ENCODE measurements around the gene ZNF443.
A peak's percentile ranks its signal among the peaks of the same experiment; 100 is the strongest.
"Not testable (repeated sequence)": the region's sequence is repeated elsewhere in the genome, so short reads cannot be mapped to it uniquely, and the experiment has no call there.

Gene ZNF443
- 3.8 to 12.9 (median 7.4) reads per million in 9 experiments for total RNA-seq

DNA sequence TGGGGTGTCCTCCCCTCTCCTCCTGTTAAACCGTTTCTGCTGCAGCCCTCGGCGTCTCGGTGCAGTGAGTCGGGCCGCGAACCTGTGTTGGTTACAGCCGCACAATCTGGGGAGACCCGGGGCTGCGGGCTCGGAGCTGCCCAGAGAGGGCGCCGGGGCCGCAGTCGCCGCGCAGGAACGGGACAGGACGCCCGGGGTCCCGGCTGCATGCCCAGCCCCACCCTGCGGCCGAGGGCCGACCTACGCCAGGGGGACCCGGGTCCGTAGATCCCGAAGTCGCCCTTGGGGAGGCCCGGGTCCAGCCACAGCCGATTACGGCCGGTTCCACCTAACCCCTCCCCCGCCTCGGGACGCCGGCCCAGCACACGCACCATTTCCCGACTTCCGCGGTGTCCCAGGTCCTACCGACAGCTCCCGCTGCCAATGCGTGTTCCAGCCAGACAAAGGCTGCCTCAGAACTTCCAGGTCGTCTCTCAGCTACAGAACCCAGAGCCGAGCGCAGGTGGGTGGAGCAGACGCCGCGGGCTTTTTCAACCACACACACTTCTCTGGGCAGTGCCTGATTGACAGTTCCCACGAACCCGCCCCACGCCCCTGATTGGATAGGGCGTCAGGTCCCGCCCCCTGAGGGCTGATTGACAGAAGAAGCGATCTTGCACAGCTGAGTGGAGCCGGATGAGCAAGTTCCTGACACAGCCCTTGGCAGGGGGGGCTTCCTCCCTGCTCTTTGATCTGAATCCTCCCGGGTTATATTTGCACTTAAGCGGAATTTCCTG lies at the start of gene ZNF443:
TSS of gene ZNF443 (minus strand) at position 481 of the 776 bp plus-strand sequence. CDS start at position 374, 107 bp downstream.
- Mint-ChIP-seq H3K9me3 (peaks cover 0 to 10% of the 10 kb centered on the region in 2 donors), H3K27me3 (no peaks in the 10 kb centered on the region), H3K4me3 (peak within 1 kb of the TSS; percentile 100), H3K36me3 (ENCODE audit: insufficient read depth) (peaks cover 16% of the 10 kb centered on the region), H3K4me1 (ENCODE audit: low read depth in 2 of 2) (peaks cover 5 to 13% of the 10 kb centered on the region in 2 donors), H3K27ac (peak within 1 kb of the TSS; percentile 93 to 96)
- DNase-seq (peak; percentile 98 to 100 (median 99)), ATAC-seq (replicated peaks) (peak; percentile 95)

DNA sequence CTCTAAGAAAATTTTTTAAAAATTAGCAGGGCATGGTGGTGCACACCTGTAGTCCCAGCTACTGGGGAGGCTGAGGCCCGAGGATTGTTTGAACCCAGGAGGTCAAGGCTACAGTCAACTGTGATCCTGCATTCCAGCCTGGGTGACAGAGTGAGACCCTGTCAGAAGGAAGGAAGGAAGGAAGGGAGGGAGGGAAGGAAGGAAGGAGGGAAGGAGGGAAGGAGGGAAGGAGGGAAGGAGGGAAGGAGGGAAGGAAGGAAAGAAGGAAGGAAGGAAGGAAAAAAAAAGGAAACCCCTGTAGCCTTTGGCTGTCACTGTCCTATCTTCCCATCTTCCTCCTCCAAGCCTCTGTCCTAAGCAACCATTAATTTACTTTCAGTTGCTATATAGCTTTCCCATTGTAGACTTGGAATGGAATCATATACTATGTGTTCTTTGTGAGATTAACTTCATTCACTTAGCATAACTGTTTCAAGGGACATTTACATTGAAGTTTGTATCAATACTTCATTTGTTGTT lies 45.5 kb upstream of the ZNF443 start:
- not testable (repeated sequence) for H3K27me3 Mint-ChIP-seq; ATAC-seq (replicated peaks); H3K27ac Mint-ChIP-seq; DNase-seq; H3K9me3 Mint-ChIP-seq; H3K36me3 Mint-ChIP-seq (ENCODE audit: insufficient read depth); H3K4me3 Mint-ChIP-seq
- peaks cover 21 to 29% of the 10 kb centered on the region in 2 donors for H3K4me1 Mint-ChIP-seq (ENCODE audit: low read depth in 2 of 2)

DNA sequence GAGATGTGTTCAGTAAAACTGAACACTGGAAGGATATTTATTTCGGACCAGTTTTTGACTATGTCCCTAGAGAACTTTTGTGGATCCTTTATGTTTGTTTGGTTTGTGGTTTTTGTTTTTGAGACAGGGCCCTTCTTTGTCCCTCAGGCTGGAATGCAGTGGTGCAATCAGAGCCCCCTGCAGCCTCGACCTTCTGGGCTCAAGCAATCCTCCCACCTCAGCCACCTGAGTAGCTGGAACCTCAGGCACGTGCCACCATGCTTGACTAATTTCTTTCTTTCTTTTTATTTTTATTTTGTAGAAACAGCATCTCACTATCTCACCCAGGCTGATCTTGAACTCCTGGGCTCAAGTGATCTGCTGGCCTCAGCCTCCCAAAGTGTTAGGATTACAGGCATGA lies 44.8 kb upstream of the ZNF443 start:
- Mint-ChIP-seq H3K4me1 (ENCODE audit: low read depth in 2 of 2) (peaks cover 21 to 29% of the 10 kb centered on the region in 2 donors), H3K36me3 (ENCODE audit: insufficient read depth) (no peaks in the 10 kb centered on the region), H3K9me3 (no peaks in the 10 kb centered on the region), H3K4me3 (peak overlapping the region; percentile 93 to 97), H3K27ac (peak overlapping the region; percentile 92 to 95), H3K27me3 (no peaks in the 10 kb centered on the region)
- ATAC-seq (replicated peaks) = no peak
- DNase-seq = no peak

DNA sequence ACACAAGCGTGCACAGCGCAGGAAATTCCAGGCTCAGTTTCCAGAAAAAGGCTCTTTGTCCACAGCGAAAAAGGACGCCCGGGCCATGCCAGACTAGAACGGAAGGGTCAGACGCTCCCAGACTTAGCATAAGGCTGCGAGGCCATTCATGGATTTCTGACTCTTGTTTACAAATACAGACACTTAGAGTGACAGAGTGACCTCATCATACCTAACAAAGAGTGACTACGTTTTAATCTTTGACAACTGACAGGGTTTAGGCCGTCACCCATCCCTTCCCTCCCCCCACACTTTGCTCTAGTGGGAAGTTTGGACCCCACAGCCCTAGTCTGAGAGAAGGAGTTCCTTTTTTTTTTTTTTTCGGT lies 44.2 kb upstream of the ZNF443 start:
- H3K27me3 Mint-ChIP-seq = no peaks in the 10 kb centered on the region
- no peaks in the 10 kb centered on the region for H3K9me3 Mint-ChIP-seq
- DNase-seq (no peak), ATAC-seq (replicated peaks) (peak; percentile 7)
- H3K27ac Mint-ChIP-seq = peak overlapping the region; percentile 92 to 95
- H3K4me3 Mint-ChIP-seq = peak overlapping the region; percentile 93 to 97
- H3K36me3 Mint-ChIP-seq (ENCODE audit: insufficient read depth) = no peaks in the 10 kb centered on the region
- H3K4me1 Mint-ChIP-seq (ENCODE audit: low read depth in 2 of 2) = peaks cover 21 to 29% of the 10 kb centered on the region in 2 donors

DNA sequence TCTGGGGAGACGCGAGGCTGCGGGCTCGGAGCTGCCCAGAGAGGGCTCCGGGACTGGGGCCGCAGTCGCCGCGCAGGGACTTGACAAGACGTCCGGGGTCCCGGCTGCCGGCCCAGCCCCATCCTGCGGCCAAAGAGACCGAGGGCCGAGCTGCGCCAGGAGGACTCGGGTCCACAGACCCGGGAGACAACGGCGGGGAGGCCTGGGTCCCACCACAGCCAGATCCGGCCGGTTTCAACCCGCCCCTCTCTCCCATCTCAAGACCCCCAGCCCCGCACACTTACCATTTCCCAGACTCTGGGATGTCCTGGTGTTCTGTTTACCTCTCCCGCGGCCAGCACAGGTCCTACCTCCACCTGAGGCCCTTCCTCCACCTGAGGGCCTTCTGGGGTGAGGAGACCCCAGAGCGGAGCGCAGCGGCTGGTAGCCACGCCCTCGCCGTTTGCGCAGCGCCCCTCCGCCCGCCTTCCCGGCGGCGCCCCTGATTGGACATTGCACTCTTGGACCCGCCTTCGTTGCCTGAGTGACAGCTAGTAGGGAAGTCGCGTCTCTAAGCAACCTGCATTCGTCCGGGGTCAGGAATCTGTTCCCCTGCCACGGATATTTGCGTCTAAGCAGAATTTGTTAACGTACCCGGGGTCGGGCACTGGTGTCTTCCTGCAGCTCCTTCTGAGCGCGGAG lies 43.7 kb upstream of the ZNF443 start, which contains the start of gene ZNF709:
TSS of gene ZNF709 (minus strand) at position 446 of the 681 bp plus-strand sequence. CDS start at position 287, 159 bp downstream.
- peak within 1 kb of the TSS; percentile 92 to 95 for H3K27ac Mint-ChIP-seq
- H3K36me3 Mint-ChIP-seq (ENCODE audit: insufficient read depth) = no peaks in the 10 kb centered on the region

DNA sequence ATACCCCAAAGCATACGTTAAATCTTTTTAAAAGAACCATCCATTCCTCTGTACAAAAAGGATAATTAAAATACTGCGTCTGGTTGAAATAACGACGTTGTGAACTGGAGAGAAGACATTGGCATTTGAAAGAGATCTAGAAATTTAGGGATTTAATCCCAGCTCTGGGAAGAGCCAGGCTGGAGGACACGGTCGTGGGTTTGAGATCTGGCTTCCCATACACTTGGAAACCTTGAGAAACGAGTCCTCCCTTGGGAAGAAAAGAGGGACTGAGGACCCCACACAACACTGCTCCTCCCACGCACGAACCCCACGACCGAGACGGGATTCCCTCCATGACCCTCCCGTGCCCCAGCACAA lies 43.2 kb upstream of the ZNF443 start:
- DNase-seq (no peak), ATAC-seq (replicated peaks) (no peak)
- H3K36me3 Mint-ChIP-seq (ENCODE audit: insufficient read depth) = no peaks in the 10 kb centered on the region
- H3K27ac Mint-ChIP-seq = peak overlapping the region; percentile 92 to 95
- H3K9me3 Mint-ChIP-seq = no peaks in the 10 kb centered on the region
- H3K27me3 Mint-ChIP-seq = no peaks in the 10 kb centered on the region
- peak overlapping the region; percentile 93 to 97 for H3K4me3 Mint-ChIP-seq
- H3K4me1 Mint-ChIP-seq (ENCODE audit: low read depth in 2 of 2) = peaks cover 21 to 29% of the 10 kb centered on the region in 2 donors

More for the DNA sequence above, 43.7 kb upstream of the ZNF443 start, which contains the start of gene ZNF709:
- H3K9me3 Mint-ChIP-seq = no peaks in the 10 kb centered on the region
- peaks cover 21 to 29% of the 10 kb centered on the region in 2 donors for H3K4me1 Mint-ChIP-seq (ENCODE audit: low read depth in 2 of 2)
- ATAC-seq (replicated peaks) = peak; percentile 97
- no peaks in the 10 kb centered on the region for H3K27me3 Mint-ChIP-seq
- H3K4me3 Mint-ChIP-seq = peak within 1 kb of the TSS; percentile 93 to 97
- DNase-seq = peak; percentile 82 to 87 (median 84)

DNA sequence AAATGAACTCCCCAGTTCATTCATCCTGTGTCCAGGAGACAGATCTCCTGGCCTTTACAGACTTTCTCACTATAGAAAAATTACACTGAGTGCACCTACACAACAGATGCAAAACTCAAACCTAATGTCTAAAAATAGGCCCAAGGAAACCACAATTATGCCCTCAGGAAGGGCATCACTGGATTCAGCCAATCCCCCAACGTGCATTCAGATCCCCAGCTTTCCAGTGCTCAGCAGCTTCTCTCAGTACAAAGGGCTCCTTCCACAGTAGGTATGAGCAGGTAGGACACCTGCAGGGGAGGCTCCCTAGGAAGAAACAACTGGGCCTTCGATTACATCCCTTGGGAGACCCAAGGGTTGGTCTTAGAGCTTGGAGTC lies 41.7 kb upstream of the ZNF443 start:
- DNase-seq (no peak), ATAC-seq (replicated peaks) (no peak)
- peak overlapping the region; percentile 24 to 54 for H3K27ac Mint-ChIP-seq
- H3K27me3 Mint-ChIP-seq = no peaks in the 10 kb centered on the region
- H3K36me3 Mint-ChIP-seq (ENCODE audit: insufficient read depth) = no peaks in the 10 kb centered on the region
- peak overlapping the region; percentile 44 to 47 for H3K4me3 Mint-ChIP-seq
- H3K9me3 Mint-ChIP-seq = no peaks in the 10 kb centered on the region
- peaks cover 29 to 43% of the 10 kb centered on the region in 2 donors for H3K4me1 Mint-ChIP-seq (ENCODE audit: low read depth in 2 of 2)

DNA sequence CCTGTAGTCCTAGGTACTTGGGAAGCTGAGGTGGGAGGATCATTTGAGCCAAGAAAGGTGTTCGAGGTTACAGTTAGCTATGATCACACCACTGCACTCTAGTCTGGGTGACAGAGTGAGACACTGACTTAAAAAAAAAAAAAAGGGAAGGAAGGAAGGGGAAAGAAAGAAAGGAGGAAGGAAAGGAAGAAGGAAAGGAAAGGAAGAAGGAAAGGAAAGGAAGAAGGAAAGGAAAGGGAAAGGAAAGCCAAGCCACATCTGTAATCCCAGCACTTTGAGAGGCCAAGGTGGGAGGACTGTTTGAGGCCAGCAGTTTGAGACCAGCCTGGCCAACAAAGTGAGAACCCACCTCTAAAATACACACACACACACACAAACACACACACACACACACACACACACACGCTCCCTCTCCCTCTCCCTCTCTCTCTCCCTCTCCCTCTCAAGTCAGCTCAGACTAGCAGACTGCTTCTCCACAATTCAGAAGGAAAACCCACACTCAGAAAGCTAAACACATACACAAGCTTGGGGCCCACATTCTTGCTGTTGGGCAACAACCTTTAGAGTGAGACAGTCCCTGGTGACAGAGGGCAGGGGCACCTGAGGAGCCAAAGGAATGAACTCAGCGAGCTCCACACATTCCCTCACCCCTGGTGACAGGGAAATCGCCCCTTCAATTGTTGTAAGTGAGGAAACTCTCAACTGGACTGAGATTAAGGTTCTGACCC lies 41.1 kb upstream of the ZNF443 start:
- Mint-ChIP-seq H3K4me3 (no peak overlapping the region), H3K27me3 (no peaks in the 10 kb centered on the region), H3K4me1 (ENCODE audit: low read depth in 2 of 2) (peaks cover 29 to 43% of the 10 kb centered on the region in 2 donors), H3K27ac (peak overlapping the region; percentile 24 to 54), H3K36me3 (ENCODE audit: insufficient read depth) (no peaks in the 10 kb centered on the region), H3K9me3 (no peaks in the 10 kb centered on the region)
- no peak for DNase-seq
- ATAC-seq (replicated peaks) = no peak

DNA sequence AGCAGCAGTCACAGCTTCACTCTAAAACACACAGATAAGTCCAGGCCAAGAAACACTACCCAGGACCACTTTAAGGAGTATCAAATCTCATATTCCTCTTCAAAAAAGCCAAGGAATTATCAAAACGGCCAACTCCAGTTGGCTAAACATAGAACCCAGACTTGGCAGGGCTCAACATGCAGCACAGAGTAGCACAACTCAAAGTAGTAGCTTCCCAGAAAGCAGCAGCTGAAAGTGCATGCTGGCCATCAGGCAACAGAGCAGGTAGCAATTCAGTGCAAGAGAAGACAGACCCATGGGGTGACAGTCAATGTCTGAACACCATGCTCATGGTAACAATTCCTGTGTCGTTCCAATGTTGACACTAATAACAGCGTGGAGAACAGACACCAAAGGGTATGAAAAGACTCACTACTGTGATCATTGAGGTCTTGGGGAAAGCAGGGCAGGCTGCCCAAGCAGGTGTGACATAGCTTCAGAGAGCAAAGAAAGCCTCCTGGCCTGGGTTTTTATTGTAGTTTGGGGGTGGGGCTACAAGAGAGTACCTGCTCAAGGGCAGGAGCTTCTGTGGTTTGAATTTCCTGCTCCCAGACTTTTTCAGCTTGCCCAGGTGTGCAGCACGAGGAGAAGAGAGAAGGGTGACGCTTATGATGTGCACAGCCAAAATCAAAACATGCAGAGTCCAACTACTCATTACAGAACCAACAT lies 37.6 kb upstream of the ZNF443 start:
- H3K9me3 Mint-ChIP-seq = no peaks in the 10 kb centered on the region
- no peak overlapping the region for H3K4me3 Mint-ChIP-seq
- H3K27ac Mint-ChIP-seq = peak overlapping the region; percentile 41 to 52
- peaks cover 4% of the 10 kb centered on the region for H3K36me3 Mint-ChIP-seq (ENCODE audit: insufficient read depth)
- no peak for DNase-seq
- H3K27me3 Mint-ChIP-seq = no peaks in the 10 kb centered on the region
- peaks cover 20 to 29% of the 10 kb centered on the region in 2 donors for H3K4me1 Mint-ChIP-seq (ENCODE audit: low read depth in 2 of 2)
- no peak for ATAC-seq (replicated peaks)

DNA sequence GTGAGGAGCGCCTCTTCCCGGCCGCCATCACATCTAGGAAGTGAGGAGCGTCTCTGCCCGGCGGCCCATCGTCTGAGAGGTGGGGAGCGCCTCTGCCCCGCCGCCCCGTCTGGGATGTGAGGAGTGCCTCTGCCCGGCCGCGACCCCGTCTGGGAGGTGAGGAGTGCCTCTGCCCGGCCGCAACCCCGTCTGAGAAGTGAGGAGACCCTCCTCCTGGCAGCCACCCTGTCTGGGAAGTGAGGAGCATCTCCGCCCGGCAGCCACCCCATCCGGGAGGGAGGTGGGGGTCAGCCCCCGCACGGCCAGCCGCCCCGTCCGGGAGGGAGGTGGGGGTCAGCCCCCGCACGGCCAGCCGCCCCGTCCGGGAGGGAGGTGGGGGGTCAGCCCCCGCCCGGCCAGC lies 26.8 kb upstream of the ZNF443 start:
- not testable (repeated sequence) for H3K4me3 Mint-ChIP-seq; H3K27me3 Mint-ChIP-seq; H3K27ac Mint-ChIP-seq; ATAC-seq (replicated peaks); DNase-seq; H3K4me1 Mint-ChIP-seq (ENCODE audit: low read depth in 2 of 2)
- Mint-ChIP-seq H3K36me3 (ENCODE audit: insufficient read depth) (peaks cover 16% of the 10 kb centered on the region), H3K9me3 (peaks cover 3 to 11% of the 10 kb centered on the region in 2 donors)

DNA sequence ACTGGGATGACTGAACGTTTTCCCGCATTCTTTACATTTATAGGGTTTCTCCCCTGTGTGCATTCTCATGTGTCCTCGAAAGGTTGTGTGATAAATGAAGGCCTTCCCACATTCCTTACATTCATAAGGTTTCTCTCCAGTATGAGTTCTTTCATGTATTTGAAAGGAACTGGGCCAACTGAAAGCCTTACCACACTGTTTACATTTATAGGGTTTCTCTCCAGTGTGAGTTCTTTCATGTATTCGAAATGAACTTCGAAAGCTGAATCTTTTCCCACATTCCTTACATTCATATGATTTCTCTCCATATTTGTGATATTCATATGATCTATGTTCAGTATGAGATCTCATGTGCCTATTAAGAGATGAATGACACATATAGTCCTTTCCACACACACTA lies 24.4 kb upstream of the ZNF443 start:
- no peak for DNase-seq
- H3K4me1 Mint-ChIP-seq (ENCODE audit: low read depth in 2 of 2) = no peaks in the 10 kb centered on the region
- H3K36me3 Mint-ChIP-seq (ENCODE audit: insufficient read depth) = peaks cover 11% of the 10 kb centered on the region
- peaks cover 6 to 17% of the 10 kb centered on the region in 2 donors for H3K9me3 Mint-ChIP-seq
- no peak overlapping the region for H3K27ac Mint-ChIP-seq
- ATAC-seq (replicated peaks) = no peak
- H3K4me3 Mint-ChIP-seq = no peak overlapping the region
- no peaks in the 10 kb centered on the region for H3K27me3 Mint-ChIP-seq

DNA sequence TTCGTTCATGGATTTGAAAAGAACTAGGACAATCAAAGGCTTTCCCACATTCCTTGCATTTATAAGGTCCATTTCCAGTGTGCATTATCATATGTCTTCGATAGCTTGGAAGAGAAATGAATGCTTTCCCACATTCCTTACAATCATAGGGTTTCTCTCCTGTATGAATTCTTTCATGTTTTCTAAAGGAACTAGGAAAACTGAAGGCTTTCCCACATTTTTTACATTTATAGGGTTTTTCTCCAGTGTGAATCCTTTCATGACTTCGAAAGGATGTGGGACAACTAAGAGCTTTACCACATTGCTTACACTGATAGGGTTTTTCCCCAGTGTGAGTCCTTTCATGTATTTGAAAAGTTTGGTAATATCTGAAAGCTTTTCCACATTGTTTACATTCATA lies 23.9 kb upstream of the ZNF443 start:
- peaks cover 11% of the 10 kb centered on the region for H3K36me3 Mint-ChIP-seq (ENCODE audit: insufficient read depth)
- ATAC-seq (replicated peaks) (no peak), DNase-seq (no peak)
- no peaks in the 10 kb centered on the region for H3K4me1 Mint-ChIP-seq (ENCODE audit: low read depth in 2 of 2)
- no peak overlapping the region for H3K4me3 Mint-ChIP-seq
- no peaks in the 10 kb centered on the region for H3K27me3 Mint-ChIP-seq
- peaks cover 6 to 17% of the 10 kb centered on the region in 2 donors for H3K9me3 Mint-ChIP-seq
- H3K27ac Mint-ChIP-seq = no peak overlapping the region

Measured in effector memory CD8-positive, alpha-beta T cell (primary cell).